ENCODE data around the gene HMGXB4.

DNA sequence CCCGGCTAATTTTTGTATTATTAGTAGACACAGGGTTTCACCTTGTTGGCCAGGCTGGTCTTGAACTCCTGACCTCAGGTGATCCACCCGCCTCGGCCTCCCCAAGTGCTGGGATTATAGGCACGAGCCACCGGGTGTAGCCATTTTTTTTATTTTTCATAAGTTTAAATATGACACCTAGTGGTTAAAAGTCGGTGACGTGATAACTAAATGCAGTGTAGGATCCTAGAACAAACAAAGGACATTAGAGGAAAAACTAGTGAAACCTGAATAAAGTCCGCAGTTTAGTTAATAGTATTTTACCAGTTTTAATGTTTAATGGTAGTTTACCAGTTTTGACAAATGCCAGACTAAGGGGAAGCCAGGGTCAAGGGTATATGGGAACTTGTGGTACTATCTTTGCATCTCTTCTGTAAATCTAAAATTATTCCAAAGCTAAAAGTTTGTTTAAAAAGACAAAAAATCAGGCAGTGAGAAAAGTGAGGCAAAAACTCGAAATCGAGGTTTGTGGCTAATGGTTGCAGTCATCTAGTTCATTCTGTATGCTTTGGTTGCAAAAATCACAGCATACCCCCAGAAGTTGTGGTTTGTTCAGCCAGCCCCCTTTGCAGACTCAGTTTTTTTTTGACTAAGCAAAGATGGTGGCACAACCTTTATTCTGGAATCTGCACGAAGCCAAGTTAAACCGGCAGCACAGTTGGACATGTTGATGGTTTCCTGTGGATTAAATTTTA is 72.0 kb downstream of the HMGXB4 start:
- TF ChIP-seq, protein P1, sequence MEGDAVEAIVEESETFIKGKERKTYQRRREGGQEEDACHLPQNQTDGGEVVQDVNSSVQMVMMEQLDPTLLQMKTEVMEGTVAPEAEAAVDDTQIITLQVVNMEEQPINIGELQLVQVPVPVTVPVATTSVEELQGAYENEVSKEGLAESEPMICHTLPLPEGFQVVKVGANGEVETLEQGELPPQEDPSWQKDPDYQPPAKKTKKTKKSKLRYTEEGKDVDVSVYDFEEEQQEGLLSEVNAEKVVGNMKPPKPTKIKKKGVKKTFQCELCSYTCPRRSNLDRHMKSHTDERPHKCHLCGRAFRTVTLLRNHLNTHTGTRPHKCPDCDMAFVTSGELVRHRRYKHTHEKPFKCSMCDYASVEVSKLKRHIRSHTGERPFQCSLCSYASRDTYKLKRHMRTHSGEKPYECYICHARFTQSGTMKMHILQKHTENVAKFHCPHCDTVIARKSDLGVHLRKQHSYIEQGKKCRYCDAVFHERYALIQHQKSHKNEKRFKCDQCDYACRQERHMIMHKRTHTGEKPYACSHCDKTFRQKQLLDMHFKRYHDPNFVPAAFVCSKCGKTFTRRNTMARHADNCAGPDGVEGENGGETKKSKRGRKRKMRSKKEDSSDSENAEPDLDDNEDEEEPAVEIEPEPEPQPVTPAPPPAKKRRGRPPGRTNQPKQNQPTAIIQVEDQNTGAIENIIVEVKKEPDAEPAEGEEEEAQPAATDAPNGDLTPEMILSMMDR (conservative IDR thresholded peaks at IDR 0.05; ENCODE audit: low read depth, low read length) = no peak
- TF ChIP-seq RCOR1 (IDR thresholded peaks at IDR 0.05; ENCODE audit: insufficient replicate concordance, low read length) (no peak), POLR2A (IDR thresholded peaks at IDR 0.05; ENCODE audit: low read depth, low read length) (no peak), BHLHE40 (IDR thresholded peaks at IDR 0.05; ENCODE audit: low read depth, low read length) (no peak), SMC3 (IDR thresholded peaks at IDR 0.05; ENCODE audit: low read depth, low read length) (no peak), FOS (IDR thresholded peaks at IDR 0.05; ENCODE audit: low read depth, low read length) (no peak), MXI1 (IDR thresholded peaks at IDR 0.05; ENCODE audit: borderline replicate concordance, low read depth, low read length) (no peak), MAZ (IDR thresholded peaks at IDR 0.05; ENCODE audit: borderline replicate concordance, low read depth, low read length) (no peak)

Measured in IMR-90 (cell line).